Karpas-422 (cell line): ENCODE data around the gene NUDT21. TPM values are rescaled to one million over a fixed set of nuclear protein-coding genes. Genes with fewer than 3 reads are reported as not detected.
"Not testable (repeated sequence)": the region's sequence is repeated elsewhere in the genome, so short reads cannot be mapped to it uniquely, and the experiment has no call there.

Experiments used
- DNase-seq: peaks from one replicate; pipeline ENCODE4 v3.0.0-alpha.2; 2015
- H2AFZ ChIP-seq: fragments of 200-600 bp; sonication (generic); 2 replicates; pipeline ENCODE4 v1.6.1; 2014; ENCODE audit warnings: antibody characterized with exemption, low read length, mixed read lengths
- H3K27ac ChIP-seq: fragments of 200-600 bp; sonication (generic); 2 replicates; pipeline ENCODE4 v1.5.1; 2014; ENCODE audit warnings: mild to moderate bottlenecking, low read length, moderate library complexity
- H3K27me3 ChIP-seq: fragments of 200-600 bp; sonication (generic); 2 replicates; pipeline ENCODE4 v1.6.1; 2014; ENCODE audit warnings: low read length, mixed read lengths
- H3K36me3 ChIP-seq: fragments of 200-600 bp; sonication (generic); 2 replicates; pipeline ENCODE4 v1.6.1; 2014; ENCODE audit warnings: low read length, mixed read lengths; ENCODE audit not compliant: insufficient read depth
- H3K4me1 ChIP-seq: fragments of 200-600 bp; sonication (generic); 2 replicates; pipeline ENCODE4 v1.6.1; 2014; ENCODE audit warnings: mild to moderate bottlenecking, low read length, mixed read lengths
- H3K4me2 ChIP-seq: fragments of 200-600 bp; sonication (generic); 2 replicates; pipeline ENCODE4 v1.6.1; 2014; ENCODE audit warnings: low read length, low read depth, mild to moderate bottlenecking; ENCODE audit not compliant: poor library complexity, severe bottlenecking
- H3K4me3 ChIP-seq: fragments of 200-600 bp; sonication (generic); 2 replicates; pipeline ENCODE4 v1.5.1; 2014; ENCODE audit warnings: mild to moderate bottlenecking, antibody characterized with exemption, low read length, mixed read lengths
- H3K79me2 ChIP-seq: fragments of 200-600 bp; sonication (generic); 2 replicates; pipeline ENCODE4 v1.6.1; 2014; ENCODE audit warnings: mild to moderate bottlenecking, low read length, mixed read lengths
- H3K9ac ChIP-seq: fragments of 200-600 bp; sonication (generic); 2 replicates; pipeline ENCODE4 v1.6.0; 2014; ENCODE audit warnings: low read length
- H3K9me2 ChIP-seq: fragments of 200-600 bp; sonication (generic), shearing (Covaris generic); replicated peaks from 2 replicates; pipeline ENCODE4 v1.6.0; 2014; ENCODE audit warnings: mild to moderate bottlenecking, low read length, moderate library complexity; ENCODE audit not compliant: insufficient read depth
- H3K9me3 ChIP-seq: fragments of 300-700, 200-600 bp; sonication (generic); 2 replicates; pipeline ENCODE4 v1.6.1; 2014; ENCODE audit warnings: low read length, mixed read lengths
- H4K20me1 ChIP-seq: fragments of 200-600 bp; sonication (generic); 2 replicates; pipeline ENCODE4 v1.6.1; 2014; ENCODE audit warnings: mild to moderate bottlenecking, antibody characterized with exemption, low read length, low read depth; ENCODE audit not compliant: insufficient read depth
- total RNA-seq: library from RNA; depleted of rRNA; stranded (reverse); fragments of >200 nt; shearing (Covaris generic); gene quantifications from 2 replicates; pipeline ENCODE4 v1.2.3, GENCODE V29; 2014; ENCODE audit warnings: low replicate concordance

NUDT21 gene
- total RNA-seq, 1 experiment from 2014 or later = 170 TPM

- DNase-seq = no peak
- Histone ChIP-seq H4K20me1 (no peaks in the 10 kb centered on the region), H3K4me1 (no peaks in the 10 kb centered on the region), H3K36me3 (peaks cover 46% of the 10 kb centered on the region), H3K4me3 (no peak overlapping the region), H3K27ac (no peak overlapping the region), H3K4me2 (no peak overlapping the region), H3K9me2 (no peaks in the 10 kb centered on the region), H3K9me3 (no peaks in the 10 kb centered on the region), H3K27me3 (no peaks in the 10 kb centered on the region), H3K9ac (no peak overlapping the region), H3K79me2 (peaks cover 26% of the 10 kb centered on the region), H2AFZ (no peak overlapping the region)
Observed at GRCh38 chr16:56389554-56389953, 61.6 kb downstream of the NUDT21 start.

GRCh38 chr16:56388209-56388608 is 62.9 kb downstream of the NUDT21 start:
- Histone ChIP-seq H3K27me3 (no peaks in the 10 kb centered on the region), H3K4me2 (no peak overlapping the region), H3K36me3 (peaks cover 59% of the 10 kb centered on the region), H3K27ac (no peak overlapping the region), H3K79me2 (peaks cover 34% of the 10 kb centered on the region), H3K4me3 (no peak overlapping the region), H3K9ac (no peak overlapping the region), H2AFZ (no peak overlapping the region), H3K4me1 (no peaks in the 10 kb centered on the region), H3K9me2 (no peaks in the 10 kb centered on the region), H3K9me3 (no peaks in the 10 kb centered on the region), H4K20me1 (no peaks in the 10 kb centered on the region)
- DNase-seq = no peak

- H3K9me2 ChIP-seq = no peaks in the 10 kb centered on the region
- no peaks in the 10 kb centered on the region for H4K20me1 ChIP-seq
- no peak overlapping the region for H3K9ac ChIP-seq
- H3K79me2 ChIP-seq = peaks cover 39% of the 10 kb centered on the region
- no peak overlapping the region for H3K4me3 ChIP-seq
- DNase-seq = no peak
- no peak overlapping the region for H2AFZ ChIP-seq
- no peaks in the 10 kb centered on the region for H3K4me1 ChIP-seq
- H3K4me2 ChIP-seq = no peak overlapping the region
- H3K9me3 ChIP-seq = no peaks in the 10 kb centered on the region
- H3K36me3 ChIP-seq = peaks cover 67% of the 10 kb centered on the region
- no peaks in the 10 kb centered on the region for H3K27me3 ChIP-seq
- H3K27ac ChIP-seq = no peak overlapping the region
Observed at GRCh38 chr16:56387396-56387795, 63.7 kb downstream of the NUDT21 start.

GRCh38 chr16:56384074-56384721 is 66.9 kb downstream of the NUDT21 start:
- Histone ChIP-seq H3K9me2 (no peaks in the 10 kb centered on the region), H3K4me1 (no peaks in the 10 kb centered on the region), H3K4me3 (no peak overlapping the region), H3K27me3 (no peaks in the 10 kb centered on the region), H3K9ac (no peak overlapping the region), H4K20me1 (no peaks in the 10 kb centered on the region), H3K79me2 (peaks cover 37% of the 10 kb centered on the region), H3K36me3 (peaks cover 71% of the 10 kb centered on the region), H2AFZ (no peak overlapping the region), H3K9me3 (no peaks in the 10 kb centered on the region; the same call in 1 of the 2 replicates), H3K27ac (no peak overlapping the region), H3K4me2 (no peak overlapping the region)
- DNase-seq = no peak

GRCh38 chr16:56382901-56383355 is 68.2 kb downstream of the NUDT21 start:
- Histone ChIP-seq H3K9ac (no peak overlapping the region), H3K9me2 (no peaks in the 10 kb centered on the region), H3K4me3 (no peak overlapping the region), H3K36me3 (peaks cover 67% of the 10 kb centered on the region), H3K27ac (no peak overlapping the region), H3K4me1 (no peaks in the 10 kb centered on the region), H3K27me3 (no peaks in the 10 kb centered on the region), H2AFZ (no peak overlapping the region), H3K4me2 (no peak overlapping the region), H3K9me3 (no peaks in the 10 kb centered on the region; the same call in 1 of the 2 replicates), H3K79me2 (peaks cover 41% of the 10 kb centered on the region), H4K20me1 (no peaks in the 10 kb centered on the region)
- no peak for DNase-seq

- no peak for DNase-seq
- Histone ChIP-seq H3K79me2 (peaks cover 42% of the 10 kb centered on the region), H3K27ac (no peak overlapping the region), H3K9me2 (no peaks in the 10 kb centered on the region), H3K4me1 (no peaks in the 10 kb centered on the region), H3K36me3 (peaks cover 65% of the 10 kb centered on the region), H3K9ac (no peak overlapping the region), H3K4me2 (no peak overlapping the region), H4K20me1 (no peaks in the 10 kb centered on the region), H3K4me3 (no peak overlapping the region), H3K27me3 (no peaks in the 10 kb centered on the region), H2AFZ (no peak overlapping the region), H3K9me3 (no peaks in the 10 kb centered on the region; the same call in 1 of the 2 replicates)
Observed at GRCh38 chr16:56382459-56382858, 68.7 kb downstream of the NUDT21 start.

GRCh38 chr16:56380778-56381485 is 70.2 kb downstream of the NUDT21 start:
- H3K36me3 ChIP-seq = peaks cover 59% of the 10 kb centered on the region
- H2AFZ ChIP-seq, H3K9me3 ChIP-seq, DNase-seq, H3K9me2 ChIP-seq, H3K4me1 ChIP-seq, H3K4me2 ChIP-seq, H3K27ac ChIP-seq, H3K27me3 ChIP-seq, H4K20me1 ChIP-seq, H3K4me3 ChIP-seq, H3K9ac ChIP-seq: not testable (repeated sequence)
- H3K79me2 ChIP-seq = peaks cover 57% of the 10 kb centered on the region
